ENCODE results near the gene TMCO4.

TMCO4 gene

GRCh38 chr1:19654886-19655717 lies 144.6 kb downstream of the TMCO4 start:
- POLR2A ChIA-PET = interaction anchor here (1.4 kb wide), 1 partner anchor 15 kb away, joined by 3 read pairs; no protein-coding TSS in a partner anchor
- CTCF ChIA-PET = interaction anchor here (0.6 to 2.9 kb wide), 12 partner anchors 7 to 771 kb away, joined by 3 to 12 read pairs (median 4); no protein-coding TSS in a partner anchor
- no peaks in the 10 kb centered on the region for H3K36me3 ChIP-seq (ENCODE audit: control insufficient read depth in 2 of 2, insufficient read depth in 1 of 2, low read length in 2 of 2)
- no peaks in the 10 kb centered on the region for H3K4me1 ChIP-seq (ENCODE audit: control insufficient read depth, insufficient read depth, low read length)
- TF ChIP-seq OVOL3 (tag by site-specific recombination; IDR thresholded peaks at IDR 0.05) (no peak), BCL6B (tag by site-specific recombination; IDR thresholded peaks at IDR 0.05) (no peak), ZNF776 (tag by site-specific recombination; IDR thresholded peaks at IDR 0.05; ENCODE audit: borderline replicate concordance) (no peak), ZNF23 (tag by site-specific recombination; IDR thresholded peaks at IDR 0.05; ENCODE audit: borderline replicate concordance) (no peak)
- no peaks in the 10 kb centered on the region for H3K9me3 ChIP-seq (ENCODE audit: control insufficient read depth, insufficient read depth, low read depth, low read length)
- H3K4me3 ChIP-seq (ENCODE audit: low read depth, low read length) = no peak overlapping the region
- no peak overlapping the region for H3K27ac ChIP-seq (ENCODE audit: extremely low read depth, low read depth, low read length)

- Histone ChIP-seq H3K9me3 (ENCODE audit: control insufficient read depth, insufficient read depth, low read depth, low read length) (no peaks in the 10 kb centered on the region), H3K4me3 (ENCODE audit: low read depth, low read length) (no peak overlapping the region), H3K4me1 (ENCODE audit: control insufficient read depth, insufficient read depth, low read length) (no peaks in the 10 kb centered on the region), H3K27ac (ENCODE audit: extremely low read depth, low read depth, low read length) (no peak overlapping the region), H3K36me3 (ENCODE audit: control insufficient read depth in 2 of 2, insufficient read depth in 1 of 2, low read length in 2 of 2) (no peaks in the 10 kb centered on the region)
- CTCF ChIA-PET = interaction anchor here (0.5 to 2.9 kb wide), 58 partner anchors 8 to 1179 kb away, joined by 3 to 12 read pairs (median 4); partner anchors contain the start of genes EMC1 and MRTO4
- no peak for TF ChIP-seq TRIM28 (IDR thresholded peaks at IDR 0.05; ENCODE audit: borderline replicate concordance, low read length)
- TF ChIP-seq ZNF133 (tag by site-specific recombination; IDR thresholded peaks at IDR 0.05) = no peak
- TF ChIP-seq ZNF585B (tag by site-specific recombination; IDR thresholded peaks at IDR 0.05) = no peak
- no peak for TF ChIP-seq ZNF701 (tag by site-specific recombination; IDR thresholded peaks at IDR 0.05)
- TF ChIP-seq SP7 (tag by site-specific recombination; IDR thresholded peaks at IDR 0.05) = no peak
- TF ChIP-seq FEZF1 (tag by site-specific recombination; IDR thresholded peaks at IDR 0.05) = no peak
- POLR2A ChIA-PET = interaction anchor here (0.5 to 1.4 kb wide), 2 partner anchors 14 to 249 kb away, joined by 3 read pairs; no protein-coding TSS in a partner anchor
These were observed 145.3 kb downstream of the TMCO4 start for GRCh38 chr1:19654386-19654785.

GRCh38 chr1:19651141-19651737 lies 148.5 kb downstream of the TMCO4 start:
- H3K4me1 ChIP-seq (ENCODE audit: control insufficient read depth, insufficient read depth, low read length) = no peaks in the 10 kb centered on the region
- H3K4me3 ChIP-seq (ENCODE audit: low read depth, low read length) = no peak overlapping the region
- no peak overlapping the region for H3K27ac ChIP-seq (ENCODE audit: extremely low read depth, low read depth, low read length)
- no peaks in the 10 kb centered on the region for H3K9me3 ChIP-seq (ENCODE audit: control insufficient read depth, insufficient read depth, low read depth, low read length)
- ChIA-PET CTCF (interaction anchor here (0.6 to 2.6 kb wide), 36 partner anchors 9 to 701 kb away, joined by 3 to 17 read pairs (median 3); no protein-coding TSS in a partner anchor), POLR2A (interaction anchor here (0.6 to 0.7 kb wide), 2 partner anchors 410 to 432 kb away, joined by 3 to 6 read pairs; no protein-coding TSS in a partner anchor)
- no peaks in the 10 kb centered on the region for H3K36me3 ChIP-seq (ENCODE audit: control insufficient read depth in 2 of 2, insufficient read depth in 1 of 2, low read length in 2 of 2)
- TF ChIP-seq IKZF3 (tag by site-specific recombination; IDR thresholded peaks at IDR 0.05) = 0 out of 2 replicates have a peak, but pooled peaks have one; percentile 51
- TF ChIP-seq PATZ1 (tag by site-specific recombination; IDR thresholded peaks at IDR 0.05) = peak; percentile 48; the same call in 1 of the 2 replicates
- TF ChIP-seq ZEB2 (tag by site-specific recombination; IDR thresholded peaks at IDR 0.05) = 0 out of 2 replicates have a peak, but pooled peaks have one; percentile 29
- 0 out of 2 replicates have a peak, but pooled peaks have one; percentile 16 for TF ChIP-seq ZXDB (tag by site-specific recombination; IDR thresholded peaks at IDR 0.05)
- peak; percentile 62 for TF ChIP-seq ZNF654 (tag by site-specific recombination; IDR thresholded peaks at IDR 0.05; ENCODE audit: low read depth)
- TF ChIP-seq KLF10 (tag by site-specific recombination; IDR thresholded peaks at IDR 0.05) = no peak
- TF ChIP-seq CTCF (tag by site-specific recombination; IDR thresholded peaks at IDR 0.05) = peak; percentile 90
- TF ChIP-seq ZNF391 (tag by site-specific recombination; IDR thresholded peaks at IDR 0.05; ENCODE audit: borderline replicate concordance, low read depth) = 0 out of 2 replicates have a peak, but pooled peaks have one; percentile 18
- TF ChIP-seq ZNF777 (tag by site-specific recombination; IDR thresholded peaks at IDR 0.05; ENCODE audit: borderline replicate concordance) = no peak
- TF ChIP-seq ZBTB6 (tag by site-specific recombination; IDR thresholded peaks at IDR 0.05) = no peak
- TF ChIP-seq ZNF692 (tag by site-specific recombination; IDR thresholded peaks at IDR 0.05) = 0 out of 2 replicates have a peak, but pooled peaks have one; percentile 15
